GM12891 (cell line): ENCODE data around the gene ABCA8.

Experiments used
- POLR2A ChIP-seq: IDR thresholded peaks from 2 replicates; pipeline ENCODE4 v1.6.1; 2011; ENCODE audit warnings: low read depth, low read length, control low read depth
- POLR2AphosphoS5 ChIP-seq: IDR thresholded peaks from 2 replicates; pipeline ENCODE4 v1.6.1; 2011; ENCODE audit warnings: low read depth, low read length, control low read depth
- POU2F2 ChIP-seq: IDR thresholded peaks from 2 replicates; pipeline ENCODE4 v1.6.1; 2011; ENCODE audit warnings: low read depth, mild to moderate bottlenecking, control low read depth, low read length, moderate library complexity
- SPI1 ChIP-seq: IDR thresholded peaks from 2 replicates; pipeline ENCODE4 v1.6.1; 2011; ENCODE audit warnings: low read depth, low read length, control low read depth
- TAF1 ChIP-seq: IDR thresholded peaks from 2 replicates; pipeline ENCODE4 v1.6.1; 2011; ENCODE audit warnings: low read depth, low read length, control low read depth

- TF ChIP-seq TAF1 (no peak), POLR2AphosphoS5 (no peak), POLR2A (no peak), POU2F2 (no peak), SPI1 (peak; percentile 87)
Observed at GRCh38 chr17:68909066-68909465, 46.1 kb downstream of the ABCA8 start.
